ENCODE data around the gene MTFR2.

The MTFR2 gene

DNA sequence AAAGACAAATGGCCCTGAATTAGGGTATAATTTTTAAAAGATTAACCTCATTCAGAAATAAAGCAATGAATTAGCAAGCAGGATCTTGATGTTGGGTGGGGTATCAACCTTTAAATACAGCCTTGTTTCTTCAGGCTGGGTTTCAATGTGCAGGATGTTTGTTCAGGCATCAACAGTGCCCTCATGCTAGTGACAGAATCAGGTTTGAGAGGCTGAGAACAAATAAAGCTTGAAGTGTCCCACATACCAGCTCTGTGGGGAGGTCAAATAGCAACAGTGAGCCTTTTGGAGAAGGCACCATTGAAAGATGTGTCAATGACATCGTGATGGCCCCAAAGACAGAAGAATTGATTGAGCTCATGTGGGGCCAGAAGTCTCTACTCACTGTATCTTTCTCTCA is 68.2 kb downstream of the MTFR2 start:
- no peak for DNase-seq

DNA sequence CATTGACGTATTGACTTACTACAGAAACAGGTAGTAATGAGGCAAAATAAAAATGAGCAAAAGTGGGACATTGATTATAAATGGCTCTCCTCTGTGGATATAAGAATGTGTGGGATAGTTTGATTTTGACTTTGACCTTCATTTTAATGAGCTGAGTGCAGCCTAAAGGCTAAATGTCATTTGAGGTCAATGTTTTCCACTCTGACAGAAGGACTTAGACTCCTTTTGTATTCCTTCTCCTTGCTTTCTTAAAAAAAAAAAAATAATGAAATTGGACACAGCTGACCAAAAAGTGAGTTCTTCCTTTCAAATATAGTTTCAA is 68.6 kb downstream of the MTFR2 start:
- DNase-seq, result no peak
